GM18873 (cell line): ENCODE data around the gene P4HA1.
"Not testable (repeated sequence)": the region's sequence is repeated elsewhere in the genome, so short reads cannot be mapped to it uniquely, and the experiment has no call there.

Experiments used
- ATAC-seq: cut with Tn5 transposase; IDR thresholded peaks from one replicate; pipeline ENCODE4 v1.9.1; 2021; ENCODE audit warnings: mild to moderate bottlenecking, moderate library complexity, moderate number of reproducible peaks; ENCODE audit not compliant: unreplicated experiment, low FRiP score

The P4HA1 gene

DNA sequence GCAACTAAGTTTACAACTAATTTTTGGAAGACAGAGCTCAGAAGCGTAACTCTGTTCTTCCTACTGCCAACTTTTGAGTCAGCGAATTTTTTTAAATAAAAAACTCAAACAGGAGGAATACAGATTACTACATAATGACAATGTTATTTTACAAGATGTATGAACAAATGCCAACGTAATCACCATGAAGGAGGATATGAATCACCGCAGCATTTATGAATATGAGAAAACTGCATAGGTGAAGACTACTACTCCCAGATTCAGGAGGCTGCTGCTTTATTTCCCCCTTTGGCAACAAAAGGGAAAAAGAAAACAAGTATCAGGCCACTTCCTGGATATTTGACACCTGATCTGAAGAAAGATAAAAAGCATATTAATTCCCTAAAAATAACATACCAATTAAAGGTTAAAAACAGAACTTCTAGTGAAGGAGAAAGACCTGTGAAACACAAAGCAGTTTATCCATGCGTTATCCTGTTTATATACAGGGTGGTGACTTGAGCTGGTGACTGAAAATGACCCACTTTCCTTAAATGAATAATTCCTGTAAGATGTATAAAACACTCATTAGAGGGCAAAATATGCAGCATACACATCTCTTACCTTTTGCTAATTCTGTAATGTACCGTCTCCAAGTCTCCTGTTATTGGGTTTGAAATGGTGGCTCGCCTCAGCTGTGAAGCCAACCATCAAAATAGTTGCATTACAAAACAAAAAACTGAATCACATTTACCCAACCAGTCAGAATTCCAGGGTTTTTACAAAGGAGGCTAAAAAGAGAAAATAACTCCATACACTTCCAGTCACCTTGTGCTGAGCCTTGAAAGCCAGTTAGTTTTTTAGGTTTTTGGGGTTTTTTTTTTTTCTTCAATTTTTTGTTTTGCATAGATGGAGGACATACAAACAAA is 52.0 kb downstream of the P4HA1 start:
- no peak for ATAC-seq

DNA sequence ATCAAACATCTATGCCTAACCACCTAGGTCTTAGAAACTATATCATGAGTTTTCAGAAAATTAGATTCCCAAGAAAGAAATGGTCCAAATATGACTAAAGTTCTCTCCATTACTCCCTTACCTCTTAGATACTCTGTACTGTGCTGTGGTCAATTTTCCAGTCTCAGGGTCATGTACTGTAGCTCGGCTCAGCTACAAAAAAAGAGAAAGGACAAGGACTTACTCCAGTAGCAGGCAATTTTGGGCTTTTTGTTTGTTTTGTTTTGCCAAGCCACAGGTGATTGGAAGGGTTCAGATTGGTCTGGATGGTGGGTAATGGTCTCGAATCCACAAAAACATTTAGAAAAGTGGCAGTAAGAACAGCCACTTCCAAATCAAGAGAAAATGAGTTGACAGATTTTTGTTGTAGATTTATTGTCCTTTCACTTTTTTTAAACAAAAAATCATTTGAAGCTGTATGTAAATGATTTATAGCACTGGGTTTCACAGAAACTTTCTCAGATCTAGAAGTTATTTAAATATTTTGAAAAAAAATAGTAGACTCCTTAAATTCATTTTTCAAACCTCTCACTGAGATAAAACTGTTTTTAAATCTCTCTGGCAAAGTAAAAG is 52.8 kb downstream of the P4HA1 start:
- ATAC-seq = no peak

DNA sequence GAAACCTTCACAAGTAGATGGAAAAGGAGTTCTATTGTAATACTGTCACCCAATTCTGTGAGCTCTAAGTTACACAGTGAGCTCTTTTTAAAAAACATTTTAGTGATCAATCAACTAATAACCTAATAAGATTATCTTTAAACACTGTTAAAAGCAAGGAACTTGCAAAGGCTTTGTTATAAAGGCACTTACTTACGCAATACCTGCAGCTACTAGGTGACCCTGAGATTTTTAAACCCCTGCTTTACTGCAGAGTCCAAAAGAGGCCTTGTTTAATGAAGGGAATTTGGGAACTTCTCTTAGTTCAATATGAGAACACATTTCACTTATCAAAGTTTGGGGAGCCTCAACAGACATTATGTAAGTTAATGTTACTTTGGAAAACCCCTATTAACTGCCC is 53.3 kb downstream of the P4HA1 start:
- no peak for ATAC-seq

DNA sequence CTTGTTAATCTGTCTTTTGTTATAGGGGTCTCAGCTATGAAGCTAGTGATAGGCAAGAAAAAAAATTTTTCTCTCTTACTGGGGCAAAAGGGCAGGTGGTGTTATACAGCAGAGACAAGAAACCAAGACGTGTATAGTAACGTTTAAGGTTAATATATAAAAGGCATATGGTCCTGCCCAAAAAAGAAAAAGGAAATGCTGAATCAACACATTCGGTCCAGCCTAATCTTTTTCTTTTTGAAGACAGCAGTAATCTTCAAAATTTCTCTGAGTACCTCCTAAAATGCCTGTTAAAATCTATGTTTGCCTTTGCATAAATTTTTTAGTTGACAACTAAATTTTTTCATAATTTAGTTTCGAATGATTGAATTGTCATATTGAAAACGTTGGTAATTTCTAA is 54.5 kb downstream of the P4HA1 start:
- ATAC-seq = no peak

DNA sequence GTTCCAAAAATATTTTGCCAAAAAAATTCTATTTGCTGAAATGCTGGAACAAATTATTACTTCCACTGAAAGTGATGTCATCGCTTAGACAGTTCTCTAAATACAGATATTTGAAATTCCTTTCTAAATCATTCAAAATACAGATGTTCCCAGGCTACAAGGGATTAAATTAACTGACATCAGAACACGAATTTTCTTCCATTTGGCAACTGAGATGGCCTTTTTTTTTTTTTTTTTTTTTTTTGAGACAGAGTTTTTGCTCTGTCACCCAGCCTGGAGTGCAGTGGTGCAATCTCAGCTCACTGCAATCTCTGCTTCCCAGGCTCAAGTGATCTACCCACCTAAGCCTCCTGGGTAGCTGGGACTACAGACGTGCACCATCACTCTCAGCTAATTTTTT is 57.0 kb downstream of the P4HA1 start:
- no peak for ATAC-seq

DNA sequence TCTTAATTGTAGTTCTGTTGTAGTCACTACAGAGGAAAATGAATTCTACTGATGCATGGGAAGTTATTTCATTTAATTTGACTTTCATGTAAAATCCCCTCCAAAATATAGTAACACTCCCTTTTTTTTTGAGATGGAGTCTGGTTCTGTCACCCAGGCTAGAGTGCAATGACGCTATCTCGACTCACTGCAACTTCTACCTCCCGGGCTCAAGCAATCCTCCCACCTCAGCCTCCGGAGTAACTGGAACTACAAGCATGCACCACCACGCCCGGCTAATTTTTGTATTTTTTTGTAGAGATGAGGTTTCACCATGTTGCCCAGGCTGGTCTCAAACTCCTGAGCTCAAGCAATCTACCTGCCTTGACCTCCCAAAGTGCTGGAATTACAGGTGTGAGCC is 60.4 kb downstream of the P4HA1 start:
- not testable (repeated sequence) for ATAC-seq

DNA sequence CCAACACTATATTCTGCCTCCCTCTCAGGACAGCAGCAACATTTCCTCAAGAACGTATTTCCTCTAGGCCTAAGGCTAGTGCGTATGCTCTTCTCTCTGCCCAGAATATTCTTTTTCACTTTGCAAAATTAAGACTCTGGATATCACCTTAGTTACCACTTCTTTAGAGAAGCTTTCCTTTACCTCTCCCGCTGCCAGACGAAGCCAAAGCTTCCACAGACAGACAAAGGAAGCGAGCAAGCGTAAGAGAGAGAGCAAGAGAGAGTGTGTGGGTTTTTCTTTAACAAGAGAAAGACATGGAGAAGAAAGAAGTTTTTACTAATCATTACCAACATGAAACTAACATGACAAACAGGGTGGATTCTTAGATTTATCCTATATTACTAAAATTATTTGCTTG is 64.1 kb downstream of the P4HA1 start:
- no peak for ATAC-seq

DNA sequence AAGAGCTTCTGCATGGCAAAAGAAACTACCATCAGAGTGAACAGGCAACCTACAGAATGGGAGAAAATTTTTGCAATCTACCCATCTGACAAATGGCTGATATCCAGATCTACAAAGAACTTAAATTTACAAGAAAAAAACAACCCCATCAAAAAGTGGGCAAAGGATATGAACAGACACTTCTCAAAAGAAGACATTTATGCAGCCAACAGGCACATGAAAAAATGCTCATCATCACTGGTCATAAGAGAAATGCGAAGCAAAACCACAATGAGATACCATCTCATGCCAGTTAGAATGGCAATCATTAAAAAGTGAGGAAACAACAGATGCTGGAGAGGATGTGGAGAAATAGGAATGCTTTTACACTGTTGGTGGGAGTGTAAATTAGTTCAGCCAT is 70.0 kb downstream of the P4HA1 start:
- ATAC-seq = not testable (repeated sequence)

DNA sequence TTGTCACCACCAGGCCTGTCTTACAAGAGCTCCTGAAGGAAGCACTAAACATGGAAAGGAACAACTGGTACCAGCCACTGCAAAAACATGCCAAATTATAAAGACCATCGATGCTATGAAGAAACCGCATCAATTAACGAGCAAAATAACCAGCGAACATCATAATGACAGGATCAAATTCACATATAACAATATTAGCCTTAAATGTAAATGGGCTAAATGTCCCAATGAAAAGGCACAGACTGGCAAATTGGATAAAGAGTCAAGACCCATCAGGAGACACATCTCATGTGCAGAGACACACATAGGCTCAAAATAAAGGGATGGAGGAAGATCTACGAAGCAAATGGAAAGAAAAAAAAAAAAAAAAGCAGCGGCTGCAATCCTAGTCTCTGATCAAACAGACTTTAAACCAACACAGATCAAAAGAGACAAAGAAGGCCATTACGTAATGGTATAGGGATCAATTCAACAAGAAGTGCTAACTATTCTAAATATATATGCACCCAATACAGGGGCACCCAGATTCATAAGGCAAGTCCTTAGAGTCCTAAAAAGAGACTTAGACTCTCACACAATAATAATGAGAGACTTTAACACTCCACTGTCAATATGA is 73.1 kb downstream of the P4HA1 start:
- not testable (repeated sequence) for ATAC-seq

DNA sequence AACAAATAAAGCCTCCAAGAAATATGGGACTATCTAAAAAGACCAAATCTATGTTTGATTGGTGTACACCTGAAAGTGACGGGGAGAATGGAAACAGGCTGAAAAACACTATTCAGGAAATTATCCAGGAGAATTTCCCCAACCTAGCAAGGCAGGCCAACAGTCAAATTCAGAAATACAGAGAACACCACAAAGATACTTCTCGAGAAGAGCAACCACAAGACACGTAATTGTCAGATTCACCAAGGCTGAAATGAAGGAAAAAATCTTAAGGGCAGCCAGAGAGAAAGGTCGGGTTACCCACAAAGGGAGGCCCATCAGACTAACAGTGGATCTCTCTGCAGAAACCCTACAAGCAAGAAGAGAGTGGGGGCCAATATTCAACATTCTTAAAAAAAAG is 73.7 kb downstream of the P4HA1 start:
- ATAC-seq = not testable (repeated sequence)

DNA sequence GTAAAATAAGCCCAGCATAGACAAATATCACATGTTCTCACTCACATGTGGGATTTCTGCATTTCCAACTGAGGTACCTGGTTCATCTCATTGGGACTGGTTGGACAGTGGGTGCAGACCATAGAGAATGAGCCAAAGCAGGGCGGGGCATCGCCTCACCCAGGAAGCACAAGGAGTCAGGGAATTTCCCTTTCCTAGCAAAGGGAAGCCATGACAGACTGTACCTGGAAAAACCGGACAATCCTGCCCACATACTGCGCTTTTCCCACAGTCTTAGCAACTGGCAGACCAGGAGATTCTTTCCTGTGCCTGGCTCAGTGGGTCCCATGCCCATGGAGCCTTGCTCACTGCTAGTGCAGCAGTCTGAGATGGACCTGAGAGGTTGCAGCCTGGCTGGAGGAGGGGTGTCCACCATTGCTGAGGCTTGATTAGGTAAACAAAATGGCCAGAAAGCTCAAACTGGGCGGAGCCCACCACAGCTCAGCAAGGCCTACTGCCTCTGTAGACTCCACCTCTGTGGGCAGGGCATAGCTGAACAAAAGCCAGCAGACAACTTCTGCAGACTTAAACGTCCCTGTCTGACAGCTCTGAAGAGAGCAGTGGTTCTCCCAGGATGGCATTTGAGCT is 75.0 kb downstream of the P4HA1 start:
- ATAC-seq = not testable (repeated sequence)

DNA sequence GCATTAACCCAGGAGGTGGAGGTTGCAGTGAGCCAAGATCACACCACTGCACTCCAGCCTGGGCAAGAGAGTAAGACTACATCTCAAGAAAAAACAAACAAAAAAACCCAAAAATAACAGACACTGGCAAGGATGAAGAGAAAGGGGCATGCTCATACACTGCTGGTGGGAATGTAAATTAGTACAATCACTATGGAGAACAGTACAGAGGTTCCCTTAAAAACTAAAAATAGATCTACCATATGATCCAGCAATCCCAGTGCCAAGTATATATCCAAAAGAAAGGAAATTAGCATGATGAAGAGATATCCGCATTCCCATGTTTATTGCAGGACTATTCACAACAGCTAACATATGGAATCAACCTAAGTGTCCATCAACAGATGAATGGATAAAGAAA is 75.6 kb downstream of the P4HA1 start:
- ATAC-seq = no peak

DNA sequence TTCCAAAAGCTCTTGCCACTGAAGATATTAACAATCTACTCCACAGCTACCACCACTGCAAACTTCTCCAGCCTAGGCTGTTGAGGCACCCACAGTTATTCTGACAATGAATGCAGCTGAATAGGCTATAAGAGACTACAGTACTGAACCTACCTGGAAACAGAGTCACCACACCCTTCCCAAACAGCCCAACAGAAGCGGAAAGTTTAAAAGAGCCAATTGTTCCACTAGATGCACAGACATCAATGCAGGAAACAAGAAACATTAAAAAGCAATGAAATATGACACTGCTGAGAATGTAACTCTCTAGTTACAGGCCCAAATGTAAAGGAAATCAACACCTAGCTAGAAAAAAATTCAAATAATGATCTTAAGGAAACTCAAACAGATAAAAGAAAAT is 77.6 kb downstream of the P4HA1 start:
- ATAC-seq = no peak

DNA sequence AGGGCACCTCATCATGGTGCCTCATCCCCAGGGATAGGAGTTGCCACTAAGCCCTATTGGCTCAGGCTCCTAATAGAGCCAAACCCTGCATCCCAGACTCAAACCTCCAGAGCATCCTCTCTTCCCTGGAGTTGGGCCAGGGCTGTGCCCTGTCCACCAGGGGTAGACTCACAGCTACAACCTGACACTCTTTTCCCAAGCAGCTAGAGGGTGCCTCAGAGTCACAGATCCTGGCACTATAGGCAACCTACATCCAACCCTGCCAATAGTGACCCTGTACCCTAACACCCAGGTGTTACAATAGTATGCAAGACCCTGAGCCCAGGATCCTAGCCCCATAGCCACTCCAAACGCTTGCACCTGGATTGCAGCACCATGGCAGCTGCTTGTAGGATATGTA is 78.0 kb downstream of the P4HA1 start:
- no peak for ATAC-seq

DNA sequence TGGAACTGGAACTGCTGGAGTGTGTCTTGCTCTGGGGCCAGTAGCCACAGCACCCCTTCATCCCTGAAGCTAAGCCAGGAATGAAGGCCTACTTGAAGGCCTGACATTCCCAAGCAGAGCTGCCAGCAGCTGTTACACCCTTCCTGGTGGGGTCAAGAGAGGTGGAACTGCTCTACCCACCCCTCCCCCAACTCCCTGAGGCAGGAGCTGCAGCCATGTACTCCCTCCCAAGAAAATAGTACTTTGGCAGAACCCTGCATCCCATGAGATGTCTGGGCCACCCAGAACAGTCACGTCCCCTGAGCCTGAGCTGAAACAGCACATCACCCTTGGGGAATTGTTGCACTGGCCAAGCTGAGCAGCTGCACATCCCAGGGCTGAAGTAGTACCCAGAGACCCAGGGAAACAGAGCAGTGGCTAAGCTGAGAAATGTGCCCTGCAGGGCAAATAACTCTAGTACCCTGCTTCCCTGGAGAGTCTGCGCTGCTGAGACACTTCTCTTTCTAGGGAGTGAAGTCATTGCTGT is 78.6 kb downstream of the P4HA1 start:
- ATAC-seq = no peak

DNA sequence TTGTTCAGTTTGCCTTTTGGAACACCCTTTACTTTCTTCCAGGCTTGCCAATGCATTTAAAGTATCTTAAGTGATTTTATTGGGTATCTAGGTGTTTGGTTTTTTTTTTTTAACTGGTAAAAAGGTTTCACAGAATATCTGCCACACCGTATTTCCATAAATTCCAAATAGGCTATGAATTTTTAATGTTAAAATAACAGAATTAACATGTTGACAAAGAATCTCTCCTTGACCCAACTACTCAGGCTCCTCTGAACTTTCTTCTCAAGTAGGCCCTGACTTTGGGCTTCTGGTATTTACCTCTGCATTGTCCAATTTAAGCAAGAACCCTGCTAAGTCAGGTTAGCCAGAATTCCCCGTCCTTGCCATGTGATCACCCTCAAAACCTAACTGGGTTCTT is 80.9 kb downstream of the P4HA1 start:
- no peak for ATAC-seq

DNA sequence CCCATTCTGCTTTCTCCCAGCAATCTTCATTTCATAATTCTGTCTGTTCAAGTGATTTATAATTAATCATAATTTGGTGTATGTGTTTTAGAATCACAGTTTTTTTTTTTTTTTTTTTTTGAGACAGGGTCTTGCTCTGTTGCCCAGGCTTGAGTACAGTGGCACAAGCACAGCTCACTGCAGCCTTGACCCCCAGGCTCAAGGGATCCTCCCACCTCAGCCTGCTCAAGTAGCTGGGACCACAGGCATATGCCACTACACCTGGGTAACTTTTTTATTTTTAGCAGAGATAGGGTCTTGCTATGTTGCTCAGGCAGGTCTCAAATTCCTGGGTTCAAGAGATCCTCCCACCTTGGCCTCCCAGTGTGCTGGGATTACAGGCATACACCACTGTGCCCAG is 92.8 kb downstream of the P4HA1 start:
- no peak for ATAC-seq

DNA sequence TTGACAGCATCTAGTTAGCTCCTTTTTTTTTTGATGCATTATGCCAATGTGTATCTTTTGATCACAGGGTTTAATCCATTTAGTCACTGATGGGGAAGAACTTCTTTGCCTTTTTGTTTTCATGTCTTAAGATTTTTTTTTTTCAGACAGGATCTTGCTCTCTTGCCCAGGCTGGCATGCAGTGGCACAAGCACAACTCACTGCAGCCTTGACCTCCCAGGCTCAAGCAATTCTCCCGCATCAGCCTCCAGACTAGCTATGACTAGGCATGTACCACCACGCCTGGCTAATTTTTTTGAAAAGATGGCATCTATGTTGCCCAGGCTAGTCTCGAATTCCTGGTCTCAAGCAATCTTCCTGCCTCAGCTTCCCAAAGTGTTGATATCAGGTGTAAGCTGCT is 95.7 kb downstream of the P4HA1 start:
- ATAC-seq = no peak

DNA sequence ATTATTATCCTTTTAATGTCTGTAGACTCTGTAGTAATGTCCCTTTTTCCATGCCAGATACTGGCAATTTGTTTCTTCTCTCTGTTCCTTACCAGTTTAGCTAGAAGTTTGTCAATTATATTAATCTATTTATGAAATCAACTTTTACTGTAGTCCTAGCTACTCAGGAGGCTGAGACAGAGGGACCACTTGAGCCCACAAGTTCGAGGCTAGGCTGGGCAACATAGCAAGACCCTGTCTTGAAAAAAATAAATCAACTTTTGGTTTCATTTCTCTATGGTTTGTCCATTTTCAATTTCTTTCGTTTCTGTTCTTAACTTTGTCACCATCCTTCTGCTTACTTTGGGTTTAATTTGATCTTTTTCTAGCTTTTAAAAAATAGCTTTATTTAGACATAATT is 99.6 kb downstream of the P4HA1 start:
- ATAC-seq = no peak

DNA sequence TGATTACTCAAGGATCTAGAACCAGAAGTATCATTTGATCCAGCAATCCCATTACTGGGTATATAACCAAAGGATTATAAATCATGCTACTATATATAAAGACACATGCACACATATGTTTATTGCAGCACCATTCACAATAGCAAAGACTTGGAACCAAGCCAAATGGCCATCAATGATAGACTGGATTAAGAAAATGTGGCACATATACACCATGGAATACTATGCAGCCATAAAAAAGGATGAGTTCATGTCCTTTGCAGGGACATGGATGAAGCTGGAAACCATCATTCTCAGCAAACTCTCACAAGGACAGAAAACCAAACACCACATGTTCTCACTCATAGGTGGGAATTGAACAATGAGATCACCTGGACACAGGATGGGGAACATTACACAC is 101.2 kb downstream of the P4HA1 start:
- ATAC-seq = not testable (repeated sequence)

DNA sequence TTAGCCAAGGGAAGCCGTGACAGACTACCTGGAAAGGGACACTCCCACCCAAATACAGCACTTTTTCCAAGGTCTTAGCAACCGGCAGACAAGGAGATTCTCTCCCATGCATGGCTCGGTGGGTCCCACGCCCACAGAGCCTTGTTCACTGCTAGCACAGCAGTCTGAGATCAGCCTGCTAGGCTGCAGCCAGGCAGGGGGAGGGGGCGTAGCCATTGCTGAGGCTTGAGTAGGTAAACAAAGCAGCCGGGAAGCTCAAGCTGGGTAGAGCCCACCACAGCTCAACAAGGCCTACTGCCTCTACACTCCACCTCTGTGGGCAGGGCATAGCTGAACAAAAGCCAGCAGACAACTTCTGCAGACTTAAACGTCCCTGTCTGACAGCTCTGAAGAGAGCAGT is 106.9 kb downstream of the P4HA1 start:
- ATAC-seq = not testable (repeated sequence)
